ENCODE results near the gene ING2. TPM values are rescaled to one million over a fixed set of nuclear protein-coding genes. Genes with fewer than 3 reads are reported as not detected.

The ING2 gene
- total RNA-seq, 1 donor from 2014 or later = 6.9 TPM

- no peak for TF ChIP-seq CTCF (IDR thresholded peaks at IDR 0.05)
- H3K9me3 ChIP-seq = no peaks in the 10 kb centered on the region
- no peak for DNase-seq (ENCODE audit: low spot score in 2 of 2)
- peaks cover 0 to 12% of the 10 kb centered on the region in 2 donors for H3K36me3 ChIP-seq
- H3K27me3 ChIP-seq = no peaks in the 10 kb centered on the region
- H3K4me1 ChIP-seq = peaks cover 0 to 6% of the 10 kb centered on the region in 2 donors
- H3K27ac ChIP-seq = no peak overlapping the region
- intact Hi-C loops (cut with DNase I) = loop anchor here (5.0 to 10.0 kb wide), 3 partner anchors 756 to 1316 kb away; partner anchors contain the start of gene ACSL1
- H3K4me3 ChIP-seq = no peak overlapping the region
These were observed 4.0 kb downstream of the ING2 start for GRCh38 chr4:183508697-183509335.

- H3K4me1 ChIP-seq = no peaks in the 10 kb centered on the region
- no peak for TF ChIP-seq CTCF (IDR thresholded peaks at IDR 0.05)
- H3K9me3 ChIP-seq = no peaks in the 10 kb centered on the region
- peaks cover 0 to 11% of the 10 kb centered on the region in 2 donors for H3K36me3 ChIP-seq
- intact Hi-C loops (cut with DNase I) = no loop called here
- DNase-seq (ENCODE audit: low spot score in 2 of 2) = no peak
- no peak overlapping the region for H3K4me3 ChIP-seq
- H3K27me3 ChIP-seq = no peaks in the 10 kb centered on the region
- no peak overlapping the region for H3K27ac ChIP-seq
These were observed 10.6 kb downstream of the ING2 start for GRCh38 chr4:183515411-183515810.

GRCh38 chr4:183517194-183517593 lies 12.3 kb downstream of the ING2 start:
- TF ChIP-seq CTCF (IDR thresholded peaks at IDR 0.05) = no peak
- no peak for DNase-seq (ENCODE audit: low spot score in 2 of 2)
- intact Hi-C loops (cut with DNase I) = no loop called here
- no peaks in the 10 kb centered on the region for H3K9me3 ChIP-seq
- no peak overlapping the region for H3K27ac ChIP-seq
- no peak overlapping the region for H3K4me3 ChIP-seq
- no peaks in the 10 kb centered on the region for H3K36me3 ChIP-seq
- no peaks in the 10 kb centered on the region for H3K27me3 ChIP-seq
- H3K4me1 ChIP-seq = no peaks in the 10 kb centered on the region

- intact Hi-C loops (cut with DNase I) = no loop called here
These were observed 12.9 kb downstream of the ING2 start for GRCh38 chr4:183517781-183518180.

GRCh38 chr4:183522821-183523220 lies 18.0 kb downstream of the ING2 start:
- no peak for TF ChIP-seq CTCF (IDR thresholded peaks at IDR 0.05)

More at GRCh38 chr4:183517781-183518180, 12.9 kb downstream of the ING2 start:
- H3K36me3 ChIP-seq = no peaks in the 10 kb centered on the region
- no peak overlapping the region for H3K4me3 ChIP-seq
- no peak for TF ChIP-seq CTCF (IDR thresholded peaks at IDR 0.05)
- no peaks in the 10 kb centered on the region for H3K27me3 ChIP-seq
- no peak overlapping the region for H3K27ac ChIP-seq
- no peak for DNase-seq (ENCODE audit: low spot score in 2 of 2)
- H3K4me1 ChIP-seq = no peaks in the 10 kb centered on the region
- H3K9me3 ChIP-seq = no peaks in the 10 kb centered on the region

More at GRCh38 chr4:183522821-183523220, 18.0 kb downstream of the ING2 start:
- Histone ChIP-seq H3K27ac (no peak overlapping the region), H3K27me3 (no peaks in the 10 kb centered on the region), H3K4me1 (no peaks in the 10 kb centered on the region), H3K36me3 (no peaks in the 10 kb centered on the region), H3K4me3 (no peak overlapping the region), H3K9me3 (no peaks in the 10 kb centered on the region)
- intact Hi-C loops (cut with DNase I) = no loop called here
- no peak for DNase-seq (ENCODE audit: low spot score in 2 of 2)

Measured in ascending aorta (tissue), 2 donors.